Activated naive CD4-positive, alpha-beta T cell treated with anti-CD3 and anti-CD28 coated beads, Interleukin-2, amount 50 U/mL, for 24 hours (primary cell): ENCODE measurements around the gene GNAQ.

Experiments used
- H3K27ac Mint-ChIP-seq: one replicate; pipeline ENCODE4 v1.8.0; 2021; ENCODE audit warnings: mild to moderate bottlenecking, mixed read lengths
- H3K27me3 Mint-ChIP-seq: one replicate; pipeline ENCODE4 v1.8.0; 2021; ENCODE audit warnings: mixed read lengths
- H3K36me3 Mint-ChIP-seq: one replicate; pipeline ENCODE4 v1.8.0; 2021; ENCODE audit warnings: mixed read lengths
- H3K4me1 Mint-ChIP-seq: one replicate; pipeline ENCODE4 v1.8.0; 2021; ENCODE audit warnings: mixed read lengths
- H3K4me3 Mint-ChIP-seq: one replicate; pipeline ENCODE4 v1.8.0; 2021; ENCODE audit warnings: mild to moderate bottlenecking, mixed read lengths
- H3K9me3 Mint-ChIP-seq: one replicate; pipeline ENCODE4 v1.8.0; 2021; ENCODE audit warnings: mixed read lengths

The GNAQ gene

DNA sequence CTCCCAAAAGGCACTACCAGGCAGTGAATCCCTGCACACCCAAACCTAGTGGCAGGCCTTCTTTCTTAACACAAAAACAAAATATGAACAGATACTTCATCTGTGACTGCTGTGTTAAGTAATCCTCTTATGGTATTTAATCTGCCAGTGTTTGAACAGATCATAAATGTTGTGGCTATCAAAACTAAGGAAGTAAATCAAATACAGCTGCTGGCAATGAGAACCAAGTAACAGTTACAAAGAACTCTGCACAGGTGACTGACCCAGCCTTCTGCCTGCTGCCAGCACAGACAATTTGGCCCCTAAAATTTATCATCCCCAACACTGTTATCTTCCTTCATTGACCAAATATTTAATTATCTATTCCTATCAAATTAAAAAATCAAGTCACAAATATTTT, 78.0 kb downstream of the GNAQ start:
- H3K9me3 Mint-ChIP-seq: no peaks in the 10 kb centered on the region
- H3K4me3 Mint-ChIP-seq: no peak overlapping the region
- H3K36me3 Mint-ChIP-seq: peaks cover 2% of the 10 kb centered on the region
- no peaks in the 10 kb centered on the region for H3K27me3 Mint-ChIP-seq
- H3K27ac Mint-ChIP-seq: no peak overlapping the region
- H3K4me1 Mint-ChIP-seq: peaks cover 64% of the 10 kb centered on the region

DNA sequence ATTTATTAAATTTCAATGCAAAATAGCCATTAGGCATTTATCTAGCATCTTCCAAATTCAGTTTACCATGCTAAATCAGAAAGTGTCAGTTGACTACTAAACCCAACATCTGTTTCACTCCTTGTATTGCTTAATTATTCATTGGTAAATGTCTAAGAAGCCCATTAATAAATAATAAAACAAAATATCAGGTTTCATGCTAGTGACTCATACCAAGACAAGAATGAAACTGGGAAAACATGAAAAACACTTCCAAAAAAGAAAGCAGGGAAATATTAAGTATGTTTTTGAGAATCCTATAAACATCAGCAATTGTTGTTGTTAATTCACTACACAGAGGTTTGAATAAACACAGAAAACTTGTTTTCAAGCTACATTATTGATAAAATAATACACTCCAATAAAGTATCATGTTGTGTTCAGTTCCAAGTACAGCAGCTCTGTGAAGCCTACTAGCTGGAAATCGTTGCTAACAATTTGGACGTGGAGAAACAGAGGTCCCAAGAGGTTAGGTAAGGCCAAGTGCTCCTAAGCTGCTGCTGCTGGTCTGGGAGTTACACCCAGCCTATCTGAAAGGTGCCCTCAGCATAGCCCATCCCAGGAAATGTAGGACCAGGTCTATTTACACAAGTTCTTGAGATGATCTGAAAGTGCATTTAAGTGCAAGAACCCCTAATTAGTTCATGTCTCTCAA, 78.8 kb downstream of the GNAQ start:
- H3K9me3 Mint-ChIP-seq: no peaks in the 10 kb centered on the region
- peaks cover 56% of the 10 kb centered on the region for H3K4me1 Mint-ChIP-seq
- H3K27me3 Mint-ChIP-seq: no peaks in the 10 kb centered on the region
- H3K27ac Mint-ChIP-seq: no peak overlapping the region
- H3K4me3 Mint-ChIP-seq: no peak overlapping the region
- peaks cover 2% of the 10 kb centered on the region for H3K36me3 Mint-ChIP-seq

DNA sequence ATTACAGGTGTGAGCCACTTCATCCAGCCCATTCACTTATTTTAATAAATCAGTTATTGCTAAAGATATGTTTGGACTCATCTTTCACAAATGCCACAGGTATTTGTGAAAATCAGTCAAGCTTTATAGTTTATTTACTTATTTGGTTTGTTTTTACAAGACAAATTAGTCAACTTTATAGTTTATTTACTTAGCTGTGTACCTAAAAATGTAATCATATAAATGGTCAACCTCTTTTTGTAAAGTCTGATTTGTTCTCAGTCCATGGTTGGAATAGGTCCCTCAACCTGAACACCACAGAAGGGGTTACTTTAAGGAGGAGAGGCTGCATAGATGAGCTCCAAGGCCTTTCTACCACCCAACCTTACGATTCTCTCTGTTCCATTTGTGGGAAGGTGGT, 80.2 kb downstream of the GNAQ start:
- H3K27ac Mint-ChIP-seq: peak overlapping the region; percentile 46
- peaks cover 57% of the 10 kb centered on the region for H3K4me1 Mint-ChIP-seq
- H3K9me3 Mint-ChIP-seq: no peaks in the 10 kb centered on the region
- H3K4me3 Mint-ChIP-seq: no peak overlapping the region
- no peaks in the 10 kb centered on the region for H3K27me3 Mint-ChIP-seq
- H3K36me3 Mint-ChIP-seq: peaks cover 2% of the 10 kb centered on the region

DNA sequence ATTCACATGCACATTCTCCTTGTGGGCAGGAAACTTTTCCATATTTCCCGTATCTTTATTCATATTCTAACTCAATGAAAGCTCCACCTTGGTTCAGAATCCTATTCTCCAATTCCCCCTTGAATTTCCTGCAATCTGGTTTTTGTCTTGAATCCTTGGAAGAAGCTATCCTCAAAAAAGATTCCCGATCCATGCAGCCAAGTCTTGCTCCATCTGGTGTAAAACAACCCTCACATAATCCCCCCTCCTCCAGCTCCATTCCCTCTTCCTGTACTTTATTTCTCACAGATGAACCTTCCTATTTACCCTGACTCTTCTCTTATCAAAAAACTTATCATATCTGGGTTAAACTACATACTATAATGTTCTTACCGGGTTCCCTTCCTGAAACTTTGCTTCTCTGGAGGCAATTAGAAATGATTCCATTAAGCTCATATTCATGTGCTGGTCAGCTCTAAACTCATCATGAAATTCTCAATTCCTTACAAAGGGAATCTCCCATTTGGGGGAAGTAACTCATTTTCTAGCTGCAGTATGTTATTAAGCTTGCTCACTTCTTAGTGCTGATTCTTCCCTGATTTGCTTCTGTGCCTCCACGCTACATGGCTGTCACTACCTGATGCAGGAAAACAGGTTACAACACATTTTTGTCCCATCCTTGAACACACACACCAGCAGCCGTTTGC, 81.7 kb downstream of the GNAQ start:
- H3K36me3 Mint-ChIP-seq: peaks cover 2% of the 10 kb centered on the region
- H3K4me3 Mint-ChIP-seq: no peak overlapping the region
- no peaks in the 10 kb centered on the region for H3K9me3 Mint-ChIP-seq
- H3K27me3 Mint-ChIP-seq: no peaks in the 10 kb centered on the region
- H3K4me1 Mint-ChIP-seq: peaks cover 69% of the 10 kb centered on the region
- peak overlapping the region; percentile 20 for H3K27ac Mint-ChIP-seq

DNA sequence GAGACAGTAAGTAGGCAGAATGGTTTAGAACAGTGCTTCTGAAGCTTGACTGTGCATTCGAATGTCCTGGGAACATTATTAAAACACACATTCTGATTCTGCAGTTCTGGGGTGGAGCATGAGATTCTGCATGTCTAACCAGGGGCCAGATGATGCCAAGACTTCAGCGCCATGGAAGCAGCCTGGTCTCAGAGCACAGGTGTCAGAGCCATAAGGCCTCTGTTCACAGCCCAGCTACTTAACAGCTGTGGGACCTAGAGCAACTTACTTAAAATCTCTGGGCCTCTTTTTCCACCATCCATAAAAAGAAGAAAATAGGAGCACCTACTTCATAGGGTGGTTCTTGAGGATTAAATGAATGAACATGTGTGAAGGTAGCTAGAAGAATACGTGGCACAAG, 84.0 kb downstream of the GNAQ start:
- H3K9me3 Mint-ChIP-seq: no peaks in the 10 kb centered on the region
- peaks cover 70% of the 10 kb centered on the region for H3K4me1 Mint-ChIP-seq
- peak overlapping the region; percentile 36 for H3K27ac Mint-ChIP-seq
- H3K36me3 Mint-ChIP-seq: peaks cover 2% of the 10 kb centered on the region
- no peak overlapping the region for H3K4me3 Mint-ChIP-seq
- H3K27me3 Mint-ChIP-seq: no peaks in the 10 kb centered on the region

DNA sequence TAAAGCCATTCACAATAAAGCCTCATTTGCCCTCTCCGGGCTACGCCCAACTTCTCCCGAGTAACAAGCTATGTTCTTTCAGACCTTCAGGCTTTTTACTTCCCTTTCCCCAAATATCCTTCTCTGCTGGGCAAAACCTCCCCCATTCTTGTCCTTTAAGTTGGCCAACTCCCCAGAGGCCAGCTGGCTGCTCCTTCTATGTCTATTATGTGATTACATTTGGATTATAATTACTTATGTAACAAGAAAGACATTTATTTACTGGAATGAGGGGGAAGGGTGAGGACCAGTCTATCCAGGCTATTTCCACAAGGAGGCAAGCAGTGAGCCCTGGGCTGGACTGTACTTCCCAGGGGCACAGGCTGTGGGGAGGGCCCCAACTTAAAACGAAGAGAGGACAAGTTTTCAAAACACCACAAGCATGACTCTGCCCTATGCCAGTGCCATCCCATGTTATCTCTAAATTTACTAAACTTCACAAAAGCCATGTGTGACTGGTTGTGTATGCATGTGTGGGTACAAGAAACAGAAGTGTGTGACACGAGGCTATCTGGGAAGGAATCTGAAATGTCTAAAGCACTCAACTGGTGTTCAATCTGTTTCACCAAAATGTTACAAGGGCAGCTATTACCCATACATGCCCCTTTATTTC, 84.5 kb downstream of the GNAQ start:
- Mint-ChIP-seq H3K4me1 (peaks cover 75% of the 10 kb centered on the region), H3K36me3 (peaks cover 2% of the 10 kb centered on the region), H3K9me3 (no peaks in the 10 kb centered on the region), H3K4me3 (no peak overlapping the region), H3K27me3 (no peaks in the 10 kb centered on the region), H3K27ac (peak overlapping the region; percentile 36)

DNA sequence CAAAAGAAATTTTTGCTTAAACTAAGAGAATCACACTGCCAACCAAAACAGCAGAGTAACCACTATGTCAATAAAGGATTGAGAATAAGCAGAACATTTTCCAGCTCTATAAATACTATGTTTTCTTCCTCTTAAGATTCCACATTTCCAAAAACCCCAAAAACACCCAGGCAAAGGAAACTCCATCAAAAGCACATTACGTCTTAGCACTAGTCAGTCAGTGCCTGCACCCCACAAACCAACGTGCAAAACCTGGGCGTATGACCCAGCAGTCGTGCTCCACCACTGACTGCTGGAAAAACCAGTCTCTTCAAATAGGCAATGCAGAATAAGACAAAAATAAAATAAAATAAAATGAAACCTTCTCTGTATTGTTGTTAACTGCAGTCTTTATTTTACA, 85.3 kb downstream of the GNAQ start:
- no peak overlapping the region for H3K4me3 Mint-ChIP-seq
- H3K4me1 Mint-ChIP-seq: peaks cover 74% of the 10 kb centered on the region
- H3K27me3 Mint-ChIP-seq: no peaks in the 10 kb centered on the region
- H3K27ac Mint-ChIP-seq: no peak overlapping the region
- H3K36me3 Mint-ChIP-seq: no peaks in the 10 kb centered on the region
- no peaks in the 10 kb centered on the region for H3K9me3 Mint-ChIP-seq

DNA sequence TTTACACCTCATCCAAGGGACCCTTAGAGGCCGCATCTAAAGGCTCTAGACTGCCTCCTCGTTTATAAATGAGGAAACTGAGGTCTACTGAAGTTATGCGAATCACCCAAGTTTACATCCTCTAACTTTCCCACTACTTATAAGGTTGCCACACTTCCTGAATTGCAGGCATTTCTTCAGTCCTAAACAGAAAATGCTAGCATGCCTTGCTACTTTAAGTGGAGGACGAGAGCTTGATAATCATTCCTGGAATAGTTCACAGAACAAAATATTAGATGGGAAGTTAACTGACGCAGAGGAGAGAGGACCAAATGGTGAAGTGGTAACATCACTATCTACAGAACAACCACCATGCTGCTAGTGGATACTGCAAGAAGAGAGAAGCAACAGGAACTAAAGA, 85.8 kb downstream of the GNAQ start:
- H3K27ac Mint-ChIP-seq: no peak overlapping the region
- no peaks in the 10 kb centered on the region for H3K36me3 Mint-ChIP-seq
- H3K4me3 Mint-ChIP-seq: no peak overlapping the region
- H3K4me1 Mint-ChIP-seq: peaks cover 73% of the 10 kb centered on the region
- no peaks in the 10 kb centered on the region for H3K9me3 Mint-ChIP-seq
- H3K27me3 Mint-ChIP-seq: no peaks in the 10 kb centered on the region

DNA sequence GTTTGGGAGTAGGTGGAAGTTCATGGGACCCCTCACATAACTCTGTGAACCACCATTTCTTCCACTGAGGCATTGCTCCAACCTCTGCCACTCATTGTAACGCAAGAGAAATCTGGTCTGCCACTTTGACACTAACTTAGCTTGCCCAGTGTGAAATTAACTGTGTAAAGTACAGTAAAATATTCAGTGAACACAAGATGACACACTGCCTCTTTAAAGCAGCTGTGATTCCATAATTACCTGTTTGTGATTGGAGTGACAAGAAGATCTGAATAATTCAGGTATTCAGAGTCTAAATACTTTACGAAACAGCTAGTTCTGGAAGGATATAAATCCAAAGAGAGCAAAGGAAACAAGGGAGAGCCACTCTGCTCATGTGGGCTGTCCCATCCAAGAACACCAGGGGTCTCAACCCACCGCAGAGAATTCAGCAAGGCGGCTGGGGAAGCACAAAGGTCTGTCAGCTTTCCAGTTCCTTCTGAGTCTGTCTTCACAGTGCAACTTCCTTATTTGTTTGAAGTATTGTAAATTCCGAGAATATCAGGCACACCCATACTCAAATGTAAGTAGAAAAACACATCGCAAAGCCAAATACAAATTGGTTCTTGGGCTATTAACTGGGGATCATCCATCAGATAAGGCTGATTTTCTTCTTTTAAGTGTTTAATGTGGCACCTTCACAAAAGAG, 86.9 kb downstream of the GNAQ start:
- H3K27me3 Mint-ChIP-seq: no peaks in the 10 kb centered on the region
- H3K4me1 Mint-ChIP-seq: peaks cover 65% of the 10 kb centered on the region
- peak overlapping the region; percentile 53 for H3K4me3 Mint-ChIP-seq
- H3K9me3 Mint-ChIP-seq: no peaks in the 10 kb centered on the region
- no peaks in the 10 kb centered on the region for H3K36me3 Mint-ChIP-seq
- peak overlapping the region; percentile 62 for H3K27ac Mint-ChIP-seq

DNA sequence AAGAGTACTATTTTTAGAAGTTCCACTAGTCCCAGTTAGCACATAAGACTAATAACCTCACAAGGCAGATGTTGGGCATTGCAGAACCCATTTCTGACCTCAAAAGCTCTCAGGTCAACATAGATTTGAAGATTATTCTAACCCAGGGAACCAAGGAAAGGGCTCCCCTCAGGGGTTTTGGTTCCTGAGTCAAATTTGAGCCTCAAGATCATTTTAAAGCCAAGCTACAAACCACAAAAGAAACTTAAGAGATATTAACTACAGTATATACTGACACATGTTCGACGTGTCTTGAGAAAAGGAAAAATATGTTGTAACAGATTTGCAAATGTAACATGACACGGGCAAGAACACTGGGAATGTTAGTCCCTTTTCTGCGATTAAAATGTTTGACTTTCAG, 88.6 kb downstream of the GNAQ start:
- Mint-ChIP-seq H3K27me3 (no peaks in the 10 kb centered on the region), H3K4me3 (no peak overlapping the region), H3K9me3 (no peaks in the 10 kb centered on the region), H3K4me1 (peaks cover 74% of the 10 kb centered on the region), H3K36me3 (peaks cover 3% of the 10 kb centered on the region), H3K27ac (no peak overlapping the region)

DNA sequence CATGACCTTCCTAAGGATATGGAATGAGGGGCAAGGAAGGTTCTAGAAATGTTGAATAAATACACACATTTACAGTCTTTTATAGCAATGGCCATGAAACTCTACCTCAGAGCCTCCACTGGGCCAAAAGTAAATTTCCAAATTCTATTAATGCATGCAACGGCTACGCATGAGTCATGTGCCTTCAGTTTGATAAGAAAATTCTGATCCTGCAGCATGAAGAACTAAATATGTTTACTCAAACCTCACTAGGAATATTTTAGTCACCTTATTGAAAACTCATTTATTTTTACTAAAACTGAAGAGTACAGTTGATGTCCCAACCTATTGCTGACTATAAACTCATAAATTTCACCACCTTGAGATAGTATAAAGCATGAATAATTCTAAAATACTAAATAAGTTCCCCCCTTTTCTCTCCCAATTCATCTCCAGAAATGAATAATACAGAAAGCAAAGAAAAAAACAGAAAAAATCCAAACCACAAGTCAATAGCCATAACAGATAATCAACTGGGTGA, 92.4 kb downstream of the GNAQ start:
- no peaks in the 10 kb centered on the region for H3K27me3 Mint-ChIP-seq
- H3K27ac Mint-ChIP-seq: no peak overlapping the region
- no peaks in the 10 kb centered on the region for H3K9me3 Mint-ChIP-seq
- peaks cover 6% of the 10 kb centered on the region for H3K36me3 Mint-ChIP-seq
- H3K4me3 Mint-ChIP-seq: no peak overlapping the region
- peaks cover 57% of the 10 kb centered on the region for H3K4me1 Mint-ChIP-seq

DNA sequence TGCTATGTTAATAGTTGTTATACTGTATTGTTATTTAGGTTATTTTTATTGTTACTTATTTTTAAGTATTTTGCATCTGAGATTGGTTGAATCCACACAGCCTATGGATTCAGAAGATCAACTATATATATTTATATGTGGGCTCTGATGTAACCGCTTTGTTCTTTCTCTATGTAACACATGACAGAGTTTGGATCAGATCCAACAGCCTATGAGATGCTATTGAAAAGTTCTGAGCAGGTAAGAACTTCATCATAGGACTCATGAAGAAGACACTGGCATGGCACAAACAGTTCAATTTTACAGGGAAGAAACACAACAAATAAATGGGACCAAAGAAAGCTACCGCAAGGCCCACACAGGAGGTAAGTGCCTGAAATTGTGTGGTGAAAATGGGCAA, 93.4 kb downstream of the GNAQ start:
- peaks cover 6% of the 10 kb centered on the region for H3K36me3 Mint-ChIP-seq
- H3K27ac Mint-ChIP-seq: no peak overlapping the region
- no peaks in the 10 kb centered on the region for H3K9me3 Mint-ChIP-seq
- H3K4me3 Mint-ChIP-seq: no peak overlapping the region
- no peaks in the 10 kb centered on the region for H3K27me3 Mint-ChIP-seq
- H3K4me1 Mint-ChIP-seq: peaks cover 47% of the 10 kb centered on the region

DNA sequence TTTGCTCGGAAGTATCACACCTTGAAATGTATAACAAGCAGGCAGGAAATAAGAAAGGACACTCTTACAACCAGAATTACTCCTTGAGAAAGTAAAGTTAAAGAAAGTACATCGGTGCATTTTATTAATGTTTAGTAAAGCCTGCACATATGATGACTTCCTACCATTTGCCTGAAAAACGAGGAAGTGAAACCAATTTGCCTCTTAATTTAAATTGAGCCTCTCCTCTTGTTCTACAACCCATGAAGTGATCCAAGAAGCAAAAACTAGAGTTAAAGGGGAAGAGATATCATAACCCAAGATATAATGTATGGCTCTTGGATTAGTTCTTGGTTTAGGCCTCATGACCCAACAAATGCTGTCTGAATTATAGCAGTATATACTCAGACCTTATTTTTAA, 95.6 kb downstream of the GNAQ start:
- no peaks in the 10 kb centered on the region for H3K27me3 Mint-ChIP-seq
- H3K36me3 Mint-ChIP-seq: peaks cover 9% of the 10 kb centered on the region
- no peaks in the 10 kb centered on the region for H3K9me3 Mint-ChIP-seq
- H3K27ac Mint-ChIP-seq: no peak overlapping the region
- no peak overlapping the region for H3K4me3 Mint-ChIP-seq
- H3K4me1 Mint-ChIP-seq: peaks cover 43% of the 10 kb centered on the region

DNA sequence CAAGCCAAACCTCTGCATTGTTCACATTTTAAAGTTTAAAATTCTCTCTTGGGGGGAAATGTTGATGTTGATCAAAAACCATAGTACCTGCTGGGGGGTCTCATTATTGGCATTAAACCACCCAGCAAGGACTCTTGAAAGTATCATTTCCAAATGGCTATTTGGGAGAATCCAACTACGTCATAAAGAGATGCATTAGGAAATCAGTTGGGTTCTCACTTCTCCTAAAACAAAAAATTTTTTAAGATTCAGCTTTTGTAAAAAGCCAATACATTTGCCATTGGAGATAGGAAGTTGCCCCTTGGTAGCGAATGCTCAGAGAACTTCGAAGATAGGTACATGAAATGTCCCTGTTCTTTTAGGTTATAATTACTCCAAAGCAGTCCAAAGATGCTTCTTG, 96.4 kb downstream of the GNAQ start:
- Mint-ChIP-seq H3K9me3 (no peaks in the 10 kb centered on the region), H3K4me3 (no peak overlapping the region), H3K36me3 (peaks cover 9% of the 10 kb centered on the region), H3K27me3 (no peaks in the 10 kb centered on the region), H3K4me1 (peaks cover 43% of the 10 kb centered on the region), H3K27ac (no peak overlapping the region)

DNA sequence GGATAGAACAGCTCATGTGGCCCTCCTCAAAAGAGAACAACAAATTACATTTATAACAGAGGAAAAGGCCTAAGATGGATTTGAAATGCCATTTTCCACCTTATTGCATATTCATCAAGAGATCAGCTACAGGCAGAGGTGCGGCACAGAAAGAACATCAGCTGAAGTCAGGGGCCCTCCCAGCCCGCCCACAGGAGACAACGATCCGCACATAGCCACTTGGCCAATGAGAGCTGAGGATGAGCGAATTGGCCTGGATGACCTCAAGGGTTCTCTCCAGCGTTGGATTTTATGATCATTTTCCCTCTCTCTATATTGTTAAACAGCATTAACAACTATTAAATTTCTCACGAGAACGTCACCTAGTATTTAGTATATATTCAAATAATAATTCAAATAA, 97.6 kb downstream of the GNAQ start:
- Mint-ChIP-seq H3K4me3 (no peak overlapping the region), H3K4me1 (peaks cover 37% of the 10 kb centered on the region), H3K27ac (no peak overlapping the region), H3K9me3 (no peaks in the 10 kb centered on the region), H3K27me3 (no peaks in the 10 kb centered on the region), H3K36me3 (peaks cover 7% of the 10 kb centered on the region)

DNA sequence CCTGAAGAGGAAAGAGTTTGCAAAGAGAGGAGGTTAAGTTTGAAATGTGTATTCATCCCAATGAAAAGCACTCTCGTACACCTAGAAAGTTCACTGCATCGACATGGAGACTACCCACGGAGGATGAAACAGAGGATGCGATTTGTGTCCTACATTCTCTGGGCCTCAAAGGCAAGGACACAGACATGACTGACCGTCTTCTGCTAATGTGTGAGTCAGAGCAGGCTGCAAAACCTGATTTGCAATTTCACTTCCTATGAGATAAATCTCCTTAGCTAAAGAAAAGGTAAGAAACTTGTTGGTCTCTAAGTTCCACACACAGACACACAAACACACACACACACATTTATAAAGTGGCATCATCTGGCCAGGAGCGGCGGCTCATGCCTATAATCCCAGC, 98.6 kb downstream of the GNAQ start:
- Mint-ChIP-seq H3K27me3 (no peaks in the 10 kb centered on the region), H3K27ac (no peak overlapping the region), H3K9me3 (no peaks in the 10 kb centered on the region), H3K4me1 (peaks cover 33% of the 10 kb centered on the region), H3K4me3 (no peak overlapping the region), H3K36me3 (peaks cover 5% of the 10 kb centered on the region)
